ENCODE results near the gene NTRK2. TPM values are rescaled to one million over a fixed set of nuclear protein-coding genes. Genes with fewer than 3 reads are reported as not detected.

Gene NTRK2
- total RNA-seq, 6 donors from 2014 or later, result 0.30 to 16.8 (median 2.6) TPM

DNA sequence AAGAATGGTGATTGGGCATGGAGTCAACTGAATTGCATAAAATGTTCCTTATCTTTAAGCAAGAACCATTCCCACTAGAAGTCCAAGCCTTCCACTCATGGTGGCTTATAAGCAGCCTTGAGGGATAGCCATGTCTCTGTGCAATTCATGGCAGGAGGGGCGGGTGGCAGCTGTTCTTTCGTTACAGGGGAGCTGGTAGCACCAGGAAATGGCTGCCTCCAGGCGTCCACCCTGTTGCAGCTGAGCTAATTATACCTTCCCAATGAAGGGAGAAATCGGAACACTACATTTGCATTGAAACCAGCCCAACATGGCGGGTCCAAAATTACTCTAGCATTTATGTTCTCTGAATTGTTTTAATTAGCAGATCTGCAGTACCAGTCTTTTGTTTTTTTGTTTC lies 289.8 kb downstream of the NTRK2 start:
- WGBS, 2 donors, result 83 to 95% methylated on average over 3 to 5 of the region's 5 CpGs
- Histone ChIP-seq H3K4me1 (no peaks in the 10 kb centered on the region), H3K4me3 (no peak overlapping the region), H3K27ac (no peak overlapping the region), H3K36me3 (no peaks in the 10 kb centered on the region), H3K27me3 (no peaks in the 10 kb centered on the region), H3K9me3 (no peaks in the 10 kb centered on the region)
- no peak for TF ChIP-seq POLR2A (IDR thresholded peaks at IDR 0.05)
- TF ChIP-seq, protein P1, sequence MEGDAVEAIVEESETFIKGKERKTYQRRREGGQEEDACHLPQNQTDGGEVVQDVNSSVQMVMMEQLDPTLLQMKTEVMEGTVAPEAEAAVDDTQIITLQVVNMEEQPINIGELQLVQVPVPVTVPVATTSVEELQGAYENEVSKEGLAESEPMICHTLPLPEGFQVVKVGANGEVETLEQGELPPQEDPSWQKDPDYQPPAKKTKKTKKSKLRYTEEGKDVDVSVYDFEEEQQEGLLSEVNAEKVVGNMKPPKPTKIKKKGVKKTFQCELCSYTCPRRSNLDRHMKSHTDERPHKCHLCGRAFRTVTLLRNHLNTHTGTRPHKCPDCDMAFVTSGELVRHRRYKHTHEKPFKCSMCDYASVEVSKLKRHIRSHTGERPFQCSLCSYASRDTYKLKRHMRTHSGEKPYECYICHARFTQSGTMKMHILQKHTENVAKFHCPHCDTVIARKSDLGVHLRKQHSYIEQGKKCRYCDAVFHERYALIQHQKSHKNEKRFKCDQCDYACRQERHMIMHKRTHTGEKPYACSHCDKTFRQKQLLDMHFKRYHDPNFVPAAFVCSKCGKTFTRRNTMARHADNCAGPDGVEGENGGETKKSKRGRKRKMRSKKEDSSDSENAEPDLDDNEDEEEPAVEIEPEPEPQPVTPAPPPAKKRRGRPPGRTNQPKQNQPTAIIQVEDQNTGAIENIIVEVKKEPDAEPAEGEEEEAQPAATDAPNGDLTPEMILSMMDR (IDR thresholded peaks at IDR 0.05), result no peak
- no peak for TF ChIP-seq EP300 (IDR thresholded peaks at IDR 0.05)
- TF ChIP-seq POLR2AphosphoS5 (IDR thresholded peaks at IDR 0.05), result no peak
- DNase-seq (no peak), ATAC-seq (ENCODE audit: low FRiP score in 2 of 2) (no peak)

DNA sequence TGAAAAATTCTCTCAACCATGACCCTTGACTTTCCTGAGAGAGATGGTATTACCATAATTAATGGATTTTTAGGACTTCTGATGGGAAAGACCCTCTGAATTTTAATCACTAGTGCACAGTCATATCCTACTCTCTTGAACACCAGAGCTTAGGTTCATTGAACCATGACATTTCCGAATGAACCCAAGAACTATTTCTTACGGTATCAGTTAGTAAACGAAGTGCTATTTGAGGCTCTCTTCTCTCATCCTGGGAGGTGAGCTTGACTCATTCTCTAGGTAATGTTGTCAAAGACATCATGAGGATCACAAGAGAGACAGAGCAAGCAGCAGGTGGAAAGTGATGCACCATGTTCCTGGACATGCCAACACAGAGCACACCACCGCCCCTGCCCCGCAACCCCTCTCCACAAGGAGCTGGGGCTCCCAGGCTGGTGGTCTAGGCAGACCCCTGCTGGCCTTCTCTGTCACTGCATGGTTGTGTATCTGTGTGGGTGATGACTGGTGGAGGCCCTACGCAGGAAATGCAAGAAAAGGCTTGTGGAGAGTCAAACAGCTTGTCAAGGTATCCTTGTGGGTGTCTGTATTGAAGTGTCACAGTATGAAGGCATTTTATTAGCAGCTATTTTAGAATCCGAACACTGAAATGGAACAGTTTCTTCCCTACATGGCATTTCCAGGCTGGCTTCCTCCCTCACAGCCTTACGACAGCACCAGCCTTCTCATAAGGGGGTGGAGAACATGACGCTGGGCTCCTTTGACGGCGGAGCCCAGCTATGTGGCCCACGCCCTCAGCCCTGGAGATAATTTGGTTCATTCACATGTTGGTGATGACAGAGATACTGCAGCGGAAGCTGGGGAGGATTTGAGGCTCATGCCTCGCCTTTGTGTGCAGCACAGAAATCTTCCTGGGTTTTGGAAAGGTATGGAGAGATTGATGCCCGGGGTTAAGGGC lies 297.6 kb downstream of the NTRK2 start:
- H3K36me3 ChIP-seq, result no peaks in the 10 kb centered on the region
- no peaks in the 10 kb centered on the region for H3K27me3 ChIP-seq
- DNase-seq (peak in 1 of 2 donors; percentile 30), ATAC-seq (ENCODE audit: low FRiP score in 2 of 2) (peak in 1 of 2 donors; percentile 17)
- TF ChIP-seq POLR2AphosphoS5 (IDR thresholded peaks at IDR 0.05), result no peak
- no peak for TF ChIP-seq POLR2A (IDR thresholded peaks at IDR 0.05)
- TF ChIP-seq, protein P1 (IDR thresholded peaks at IDR 0.05), result no peak
- no peak for TF ChIP-seq EP300 (IDR thresholded peaks at IDR 0.05)
- H3K9me3 ChIP-seq, result no peaks in the 10 kb centered on the region
- no peak overlapping the region for H3K27ac ChIP-seq
- H3K4me1 ChIP-seq, result no peaks in the 10 kb centered on the region
- 89 to 90% methylated on average over 15 of the region's 15 CpGs for WGBS, 2 donors
- no peak overlapping the region for H3K4me3 ChIP-seq

DNA sequence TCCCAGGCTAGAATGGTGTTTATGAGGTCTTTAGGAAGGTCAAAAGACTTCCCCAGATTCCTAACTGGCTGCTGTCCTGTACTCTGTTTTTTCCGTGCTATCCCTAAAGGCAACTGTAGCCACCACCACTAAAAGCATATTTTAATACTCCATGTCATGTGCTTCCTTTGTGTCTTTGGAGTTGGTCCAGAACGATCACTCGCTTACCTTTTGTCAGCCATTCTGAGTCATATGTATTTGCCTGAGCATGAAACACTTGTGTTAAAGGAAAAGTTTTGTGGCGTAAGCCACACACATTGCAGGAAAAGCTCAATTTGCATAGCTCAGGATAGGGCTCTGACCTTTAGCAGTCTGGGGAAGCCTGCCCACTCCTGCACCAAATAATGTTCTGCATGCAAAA lies 299.6 kb downstream of the NTRK2 start:
- 69 to 77% methylated on average over 4 of the region's 4 CpGs for WGBS, 2 donors
- Histone ChIP-seq H3K4me1 (no peaks in the 10 kb centered on the region), H3K4me3 (no peak overlapping the region), H3K27me3 (no peaks in the 10 kb centered on the region), H3K9me3 (no peaks in the 10 kb centered on the region), H3K27ac (no peak overlapping the region), H3K36me3 (no peaks in the 10 kb centered on the region)
- DNase-seq (no peak), ATAC-seq (ENCODE audit: low FRiP score in 2 of 2) (no peak)
- TF ChIP-seq POLR2AphosphoS5 (IDR thresholded peaks at IDR 0.05), result no peak
- TF ChIP-seq, protein P1 (IDR thresholded peaks at IDR 0.05), result no peak
- no peak for TF ChIP-seq POLR2A (IDR thresholded peaks at IDR 0.05)
- TF ChIP-seq EP300 (IDR thresholded peaks at IDR 0.05), result no peak

DNA sequence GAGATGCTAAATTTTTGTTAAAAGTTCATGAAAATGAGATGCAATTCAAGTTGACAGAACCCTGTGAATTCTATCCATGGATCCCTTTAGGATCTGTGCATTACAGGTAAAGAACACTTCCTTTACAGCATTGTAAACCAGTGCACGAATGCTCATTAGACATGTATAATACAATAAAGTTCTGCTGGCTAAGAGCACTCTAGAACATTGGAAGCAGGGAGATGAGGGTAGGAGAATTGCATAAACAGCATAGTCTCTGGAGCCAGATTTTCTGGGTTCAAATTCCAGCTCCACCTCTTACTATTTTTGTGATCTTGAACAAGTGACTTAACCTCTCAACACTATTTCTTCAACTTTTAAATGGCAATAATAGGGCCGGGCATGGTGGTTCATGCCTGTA lies 300.2 kb downstream of the NTRK2 start:
- H3K27me3 ChIP-seq, result no peaks in the 10 kb centered on the region
- ATAC-seq (ENCODE audit: low FRiP score in 2 of 2) (no peak), DNase-seq (no peak)
- no peak overlapping the region for H3K4me3 ChIP-seq
- no peak overlapping the region for H3K27ac ChIP-seq
- no peak for TF ChIP-seq POLR2AphosphoS5 (IDR thresholded peaks at IDR 0.05)
- TF ChIP-seq POLR2A (IDR thresholded peaks at IDR 0.05), result no peak
- TF ChIP-seq EP300 (IDR thresholded peaks at IDR 0.05), result no peak
- TF ChIP-seq, protein P1 (IDR thresholded peaks at IDR 0.05), result no peak
- H3K9me3 ChIP-seq, result no peaks in the 10 kb centered on the region
- H3K4me1 ChIP-seq, result no peaks in the 10 kb centered on the region
- H3K36me3 ChIP-seq, result no peaks in the 10 kb centered on the region
- 89 to 93% methylated on average over 2 of the region's 2 CpGs for WGBS, 2 donors

Measured in upper lobe of left lung (tissue), 6 donors.